OCI-LY7 (cell line): ENCODE measurements around the gene OR4D9.

Experiments
- EZH2phosphoT487 ChIP-seq: fragments of 200-600 bp; sonication (generic); IDR thresholded peaks from 2 replicates; pipeline ENCODE4 v1.6.1; 2018; ENCODE audit warnings: low read depth, borderline replicate concordance, mild to moderate bottlenecking, mixed run types, antibody characterized with exemption, low read length, moderate library complexity, mixed read lengths
- TF ChIP-seq, protein P1 (sequence below): fragments of 200-600 bp; sonication (generic); conservative IDR thresholded peaks from 2 replicates; pipeline ENCODE4 v1.5.1; 2014; ENCODE audit warnings: mild to moderate bottlenecking, antibody characterized with exemption, low read length, moderate library complexity, mixed read lengths

DNA sequence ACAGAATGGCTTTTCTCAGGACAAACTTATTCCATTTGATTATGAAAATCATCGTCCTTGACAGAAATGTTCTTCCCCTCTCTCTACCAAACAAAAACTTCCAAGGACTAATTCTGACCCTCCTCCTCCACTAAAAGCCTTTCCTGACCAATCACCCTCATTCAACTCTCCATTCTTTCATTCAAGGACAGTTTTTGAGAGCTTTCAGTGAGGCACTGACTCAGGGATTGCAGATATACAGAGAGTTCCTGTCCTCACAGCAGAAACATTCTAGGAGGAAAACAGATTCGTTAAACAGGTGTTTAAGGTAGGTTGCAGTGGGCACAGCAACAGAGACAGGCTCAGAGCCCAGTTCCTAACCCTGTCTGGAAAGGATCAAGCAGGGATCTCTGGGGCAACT lies 41.5 kb downstream of the OR4D9 start:
- TF ChIP-seq, protein P1, sequence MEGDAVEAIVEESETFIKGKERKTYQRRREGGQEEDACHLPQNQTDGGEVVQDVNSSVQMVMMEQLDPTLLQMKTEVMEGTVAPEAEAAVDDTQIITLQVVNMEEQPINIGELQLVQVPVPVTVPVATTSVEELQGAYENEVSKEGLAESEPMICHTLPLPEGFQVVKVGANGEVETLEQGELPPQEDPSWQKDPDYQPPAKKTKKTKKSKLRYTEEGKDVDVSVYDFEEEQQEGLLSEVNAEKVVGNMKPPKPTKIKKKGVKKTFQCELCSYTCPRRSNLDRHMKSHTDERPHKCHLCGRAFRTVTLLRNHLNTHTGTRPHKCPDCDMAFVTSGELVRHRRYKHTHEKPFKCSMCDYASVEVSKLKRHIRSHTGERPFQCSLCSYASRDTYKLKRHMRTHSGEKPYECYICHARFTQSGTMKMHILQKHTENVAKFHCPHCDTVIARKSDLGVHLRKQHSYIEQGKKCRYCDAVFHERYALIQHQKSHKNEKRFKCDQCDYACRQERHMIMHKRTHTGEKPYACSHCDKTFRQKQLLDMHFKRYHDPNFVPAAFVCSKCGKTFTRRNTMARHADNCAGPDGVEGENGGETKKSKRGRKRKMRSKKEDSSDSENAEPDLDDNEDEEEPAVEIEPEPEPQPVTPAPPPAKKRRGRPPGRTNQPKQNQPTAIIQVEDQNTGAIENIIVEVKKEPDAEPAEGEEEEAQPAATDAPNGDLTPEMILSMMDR = no peak
- TF ChIP-seq EZH2phosphoT487 = no peak
